CD14-positive monocyte (primary cell): ENCODE measurements around the gene KAT2B. TPM values are rescaled to one million over a fixed set of nuclear protein-coding genes. Genes with fewer than 3 reads are reported as not detected.

Source experiments
- DNase-seq, 3 donors: peaks; one replicate each; pipeline ENCODE4 v3.0.0-alpha.2; 2011 to 2022
- H2AFZ ChIP-seq: 2 replicates; pipeline ENCODE4 v1.6.0; 2012; ENCODE audit warnings: mild to moderate bottlenecking, low read depth, low read length, inconsistent platforms; ENCODE audit not compliant: insufficient read depth, poor library complexity, severe bottlenecking
- H3K27ac ChIP-seq, 2 donors: 1 replicate in 1 of 2; 2 replicates in 1 of 2; pipeline ENCODE4 v1.5.1; 2012 to 2013; ENCODE audit warnings: low read length in 2 of 2, control low read depth in 1 of 2, inconsistent platforms in 1 of 2, low read depth in 1 of 2, mild to moderate bottlenecking in 1 of 2
- H3K27me3 ChIP-seq, 2 donors: one replicate each; pipeline versions ENCODE4 v1.6.0 to v1.6.1; 2011 to 2013; ENCODE audit warnings: low read length in 2 of 2; ENCODE audit not compliant: control insufficient read depth in 2 of 2, insufficient read depth in 2 of 2
- H3K36me3 ChIP-seq, 2 donors: replicated peaks in 1 of 2; 1 replicate in 1 of 2; 2 replicates in 1 of 2; pipeline versions ENCODE4 v1.5.1 to v1.6.1; 2012 to 2013; ENCODE audit warnings: low read length in 2 of 2, control low read depth in 1 of 2, inconsistent platforms in 1 of 2, mild to moderate bottlenecking in 1 of 2; ENCODE audit not compliant: insufficient read depth in 2 of 2, control insufficient read depth in 1 of 2
- H3K4me1 ChIP-seq, 2 donors: 1 replicate in 1 of 2; 2 replicates in 1 of 2; pipeline versions ENCODE4 v1.5.1 to v1.6.1; 2012 to 2013; ENCODE audit warnings: low read length in 2 of 2, control low read depth in 1 of 2, inconsistent platforms in 1 of 2, mild to moderate bottlenecking in 1 of 2, moderate library complexity in 1 of 2; ENCODE audit not compliant: insufficient read depth in 2 of 2, control insufficient read depth in 1 of 2
- H3K4me2 ChIP-seq: replicated peaks from 2 replicates; pipeline ENCODE3; 2012; ENCODE audit warnings: low read length, moderate library complexity, mild to moderate bottlenecking; ENCODE audit not compliant: poor library complexity, severe bottlenecking; ENCODE audit errors: extremely low read depth
- H3K4me3 ChIP-seq, 3 experiments: fragments of 200-600 bp in 1 of 3; sonication (generic) in 1 of 3; replicated peaks in 1 of 3; 1 replicate in 2 of 3; 2 replicates in 1 of 3; pipeline ENCODE4 v1.5.1; 2011 to 2013; ENCODE audit warnings: low read length in 3 of 3, mild to moderate bottlenecking in 3 of 3, control low read depth in 2 of 3, low read depth in 2 of 3, inconsistent platforms in 1 of 3, moderate library complexity in 1 of 3
- H3K79me2 ChIP-seq: 2 replicates; pipeline ENCODE4 v1.6.0; 2012; ENCODE audit warnings: mild to moderate bottlenecking, control low read depth, inconsistent platforms, low read length, moderate library complexity; ENCODE audit not compliant: insufficient read depth
- H3K9ac ChIP-seq: 2 replicates; pipeline ENCODE4 v1.6.0; 2017; ENCODE audit warnings: low read length, mild to moderate bottlenecking; ENCODE audit not compliant: insufficient read depth, poor library complexity, severe bottlenecking
- H3K9me3 ChIP-seq, 2 donors: replicated peaks in 1 of 2; 1 replicate in 1 of 2; 2 replicates in 1 of 2; pipeline versions ENCODE4 v1.5.1 to v1.6.1; 2012 to 2013; ENCODE audit warnings: low read length in 2 of 2, control low read depth in 1 of 2; ENCODE audit not compliant: control insufficient read depth in 1 of 2, insufficient read depth in 1 of 2
- H4K20me1 ChIP-seq: 2 replicates; pipeline ENCODE4 v1.6.0; 2012; ENCODE audit warnings: mild to moderate bottlenecking, low read length, control low read depth, moderate library complexity; ENCODE audit not compliant: insufficient read depth
- H3K27ac Mint-ChIP-seq, 7 donors: one replicate each; pipeline ENCODE4 v1.8.0; 2020; ENCODE audit warnings: mild to moderate bottlenecking in 7 of 7, mixed read lengths in 7 of 7, moderate library complexity in 6 of 7, inconsistent platforms in 2 of 7
- H3K27me3 Mint-ChIP-seq, 3 donors: one replicate each; pipeline ENCODE4 v1.8.0; 2021 to 2022; ENCODE audit warnings: low read depth in 3 of 3, mild to moderate bottlenecking in 3 of 3, mixed read lengths in 3 of 3, moderate library complexity in 3 of 3, inconsistent platforms in 1 of 3
- H3K36me3 Mint-ChIP-seq, 2 donors: one replicate each; pipeline ENCODE4 v1.8.0; 2020; ENCODE audit warnings: mixed read lengths in 2 of 2, inconsistent platforms in 1 of 2, mild to moderate bottlenecking in 1 of 2
- H3K4me1 Mint-ChIP-seq: one replicate; pipeline ENCODE4 v1.8.0; 2020; ENCODE audit warnings: mild to moderate bottlenecking, mixed read lengths
- H3K4me3 Mint-ChIP-seq, 2 donors: one replicate each; pipeline ENCODE4 v1.8.0; 2020; ENCODE audit warnings: mild to moderate bottlenecking in 2 of 2, mixed read lengths in 2 of 2, moderate library complexity in 1 of 2
- H3K9me3 Mint-ChIP-seq, 7 donors: one replicate each; pipeline ENCODE4 v1.8.0; 2020 to 2022; ENCODE audit warnings: mixed read lengths in 7 of 7, mild to moderate bottlenecking in 6 of 7, moderate library complexity in 6 of 7, inconsistent platforms in 2 of 7
- CTCF ChIP-seq: fragments of 200-600 bp; IDR thresholded peaks from one replicate; pipeline ENCODE4 v1.8.0; 2022; ENCODE audit warnings: antibody characterized with exemption, mild to moderate bottlenecking
- WGBS: methylation state at CpG from one replicate; pipeline ENCODE4 v1.1.5; 2013; ENCODE audit warnings: missing lambda C conversion rate; ENCODE audit not compliant: insufficient coverage; 5-methylcytosine and 5-hydroxymethylcytosine counted together
- intact Hi-C, 2 donors: fragments of 100-400 bp; cut with micrococcal nuclease; formaldehyde crosslinking; loops; one replicate each; pipeline versions ENCODE4 v1.15.0 to v1.15.1; 2023
- polyA plus RNA-seq, 3 donors: library from polyadenylated mRNA; depleted of rRNA in 1 of 3; unstranded in 2 of 3; stranded (reverse) in 1 of 3; fragments of 300-500 nt in 2 of 3; fragments of >200 nt in 1 of 3; fragmentation: Illumina TruSeq in 2 of 3; gene quantifications; 1 replicate in 2 of 3; 2 replicates in 1 of 3; pipeline ENCODE4 v1.2.3, GENCODE V29; 2012 to 2021

Gene KAT2B
- polyA plus RNA-seq, 3 donors, result 2.7 to 14.6 (median 3.5) TPM

GRCh38 chr3:20185331-20185678 lies 145.1 kb downstream of the KAT2B start:
- intact Hi-C loops, result loop anchor here (5.0 to 10.0 kb wide), 3 partner anchors 61 to 143 kb away; partner anchors contain the start of gene KAT2B (in 2 of the 2)
- WGBS, result 0% methylated on average over 5 of the region's 12 CpGs

More at GRCh38 chr3:20185331-20185678, 145.1 kb downstream of the KAT2B start:
- no peak for TF ChIP-seq CTCF
- H3K36me3 ChIP-seq, result peaks cover 0 to 18% of the 10 kb centered on the region in 2 donors
- H3K4me3 ChIP-seq, result peak overlapping the region; percentile 75 to 90 (median 82)
- Mint-ChIP-seq H3K9me3 (no peaks in the 10 kb centered on the region), H3K27ac (no peak overlapping the region), H3K4me1 (peaks cover 2% of the 10 kb centered on the region), H3K4me3 (no peak overlapping the region), H3K36me3 (peaks cover 4 to 21% of the 10 kb centered on the region in 2 donors), H3K27me3 (no peaks in the 10 kb centered on the region)
- H3K27me3 ChIP-seq, result no peaks in the 10 kb centered on the region
- H3K4me1 ChIP-seq, result peaks cover 14 to 18% of the 10 kb centered on the region in 2 donors
- no peaks in the 10 kb centered on the region for H3K9me3 ChIP-seq
- peak overlapping the region; percentile 81 for H3K9ac ChIP-seq
- H3K27ac ChIP-seq, result peak overlapping the region; percentile 28 to 67
- peak overlapping the region; percentile 89 for H2AFZ ChIP-seq
- H4K20me1 ChIP-seq, result no peaks in the 10 kb centered on the region
- peak in 1 of 3 donors; percentile 5 for DNase-seq
- H3K4me2 ChIP-seq, result peak overlapping the region; percentile 84
- H3K79me2 ChIP-seq, result peaks cover 35% of the 10 kb centered on the region
